GM23338 (cell line): Measurements from ENCODE around the gene SLC29A1. TPM values are rescaled to one million over a fixed set of nuclear protein-coding genes. Genes with fewer than 3 reads are reported as not detected.
"Not testable (repeated sequence)": the region's sequence is repeated elsewhere in the genome, so short reads cannot be mapped to it uniquely, and the experiment has no call there.

Source experiments
- ATAC-seq: fragments of 200-7000 bp; cut with Tn5 transposase; 3 replicates; pipeline ENCODE4 v1.9.1; 2020
- DNase-seq: peaks from one replicate; pipeline ENCODE4 v3.0.0-alpha.2; 2015; ENCODE audit warnings: low spot score
- H2AFZ ChIP-seq: fragments of 200-600 bp; sonication (generic); 2 replicates; pipeline ENCODE4 v1.8.0; 2016; ENCODE audit warnings: antibody characterized with exemption, mild to moderate bottlenecking, moderate library complexity
- H3F3A ChIP-seq: fragments of 200-600 bp; sonication (generic); replicated peaks from 2 replicates; pipeline ENCODE4 v1.8.0; 2017; ENCODE audit warnings: antibody characterized with exemption, mixed run types, low read depth
- H3K27ac ChIP-seq: fragments of 200-600 bp; sonication (generic); 2 replicates; pipeline ENCODE4 v1.6.1; 2016; ENCODE audit warnings: low read depth
- H3K27me3 ChIP-seq: fragments of 200-600 bp; sonication (generic); 2 replicates; pipeline ENCODE4 v1.8.0; 2016; ENCODE audit warnings: mild to moderate bottlenecking, mixed run types, moderate library complexity; ENCODE audit not compliant: insufficient read depth
- H3K36me3 ChIP-seq: fragments of 200-600 bp; sonication (generic); 2 replicates; pipeline ENCODE4 v1.8.0; 2016; ENCODE audit warnings: mild to moderate bottlenecking; ENCODE audit not compliant: insufficient read depth
- H3K4me1 ChIP-seq: fragments of 200-600 bp; sonication (generic); 2 replicates; pipeline ENCODE4 v1.8.0; 2016; ENCODE audit warnings: mild to moderate bottlenecking, moderate library complexity; ENCODE audit not compliant: insufficient read depth
- H3K4me2 ChIP-seq: fragments of 200-600 bp; sonication (generic); 2 replicates; pipeline ENCODE4 v1.7.1; 2017; ENCODE audit warnings: mixed run types
- H3K4me3 ChIP-seq: fragments of 200-600 bp; sonication (generic); 2 replicates; pipeline ENCODE4 v1.6.1; 2016; ENCODE audit warnings: mixed run types
- H3K79me2 ChIP-seq: fragments of 200-600 bp; sonication (generic); replicated peaks from 2 replicates; pipeline ENCODE4 v1.8.0; 2017; ENCODE audit warnings: mild to moderate bottlenecking; ENCODE audit not compliant: insufficient read depth
- H3K9me2 ChIP-seq: fragments of 200-600 bp; sonication (generic); 2 replicates; pipeline ENCODE4 v1.8.0; 2017; ENCODE audit not compliant: insufficient read depth
- H4K20me1 ChIP-seq: fragments of 200-600 bp; sonication (generic); replicated peaks from 2 replicates; pipeline ENCODE4 v1.8.0; 2017; ENCODE audit warnings: mild to moderate bottlenecking; ENCODE audit not compliant: insufficient read depth
- H3K27ac Mint-ChIP-seq: 2 replicates; pipeline ENCODE4 v1.8.0; 2020; ENCODE audit warnings: inconsistent platforms, mild to moderate bottlenecking, moderate library complexity, mixed read lengths
- H3K27me3 Mint-ChIP-seq: 3 replicates; pipeline ENCODE4 v1.8.0; 2022; ENCODE audit warnings: low read depth, mild to moderate bottlenecking, moderate library complexity, mixed read lengths, inconsistent platforms; ENCODE audit not compliant: insufficient read depth, poor library complexity
- H3K36me3 Mint-ChIP-seq: 3 replicates; pipeline ENCODE4 v1.8.0; 2021; ENCODE audit warnings: low read depth, mild to moderate bottlenecking, inconsistent platforms, moderate library complexity, mixed read lengths
- H3K4me1 Mint-ChIP-seq: 3 replicates; pipeline ENCODE4 v1.8.0; 2020; ENCODE audit warnings: mild to moderate bottlenecking, inconsistent platforms, mixed read lengths
- H3K4me3 Mint-ChIP-seq: 3 replicates; pipeline ENCODE4 v1.8.0; 2021; ENCODE audit warnings: moderate library complexity, mild to moderate bottlenecking, inconsistent platforms, mixed read lengths
- H3K9me3 Mint-ChIP-seq: 3 replicates; pipeline ENCODE4 v1.8.0; 2020; ENCODE audit warnings: moderate library complexity, mild to moderate bottlenecking, inconsistent platforms, mixed read lengths
- EZH2 ChIP-seq: fragments of 200-600 bp; sonication (generic); IDR thresholded peaks from one replicate; pipeline ENCODE4 v1.8.0; 2017; ENCODE audit warnings: antibody characterized with exemption, mild to moderate bottlenecking, low read depth; ENCODE audit not compliant: unreplicated experiment
- JUNB ChIP-seq: IDR thresholded peaks from one replicate; pipeline ENCODE4 v1.6.1; 2016; ENCODE audit warnings: antibody characterized with exemption; ENCODE audit not compliant: unreplicated experiment
- polyA plus RNA-seq: library from polyadenylated mRNA; unstranded; fragments of >200 nt; fragmentation: Nextera tagmentation; extraction: Ambion mirVana; gene quantifications from 2 replicates; pipeline ENCODE4 v1.2.1, GENCODE V29; 2016
- total RNA-seq: library from RNA; depleted of rRNA; stranded (reverse); fragments of >200 nt; shearing (Covaris generic); gene quantifications from 2 replicates; pipeline ENCODE4 v1.2.3, GENCODE V29; 2014
- TF ChIP-seq, protein P1 (sequence below): IDR thresholded peaks from 2 replicates; pipeline ENCODE4 v1.6.1; 2016; ENCODE audit warnings: antibody characterized with exemption
- TF ChIP-seq, protein P2 (sequence below): fragments of 250-450 bp; sonication (Bioruptor Pico); IDR thresholded peaks from 2 replicates; pipeline ENCODE4 v1.5.0; 2020; ENCODE audit warnings: mild to moderate bottlenecking, moderate library complexity
- TF ChIP-seq, protein P3 (sequence below): IDR thresholded peaks from one replicate; pipeline ENCODE4 v1.6.1; 2018; ENCODE audit warnings: antibody characterized with exemption; ENCODE audit not compliant: unreplicated experiment

The SLC29A1 gene
- total and polyA plus RNA-seq, 2 experiments from 2014 or later, result 73.1 to 169 TPM

DNA sequence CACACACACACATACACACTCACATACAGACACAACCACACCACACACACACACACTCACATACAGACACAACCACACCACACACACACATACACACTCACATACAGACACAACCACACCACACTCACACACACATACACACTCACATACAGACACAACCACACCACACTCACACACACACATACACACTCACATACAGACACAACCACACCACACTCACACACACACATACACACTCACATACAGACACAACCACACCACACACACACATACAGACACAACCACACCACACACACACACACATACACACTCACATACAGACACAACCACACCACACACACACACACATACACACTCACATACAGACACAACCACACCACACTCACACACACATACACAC is 41.6 kb upstream of the SLC29A1 start:
- H3K4me1 Mint-ChIP-seq, result peaks cover 31% of the 10 kb centered on the region
- H3K36me3 Mint-ChIP-seq, result not testable (repeated sequence)

DNA sequence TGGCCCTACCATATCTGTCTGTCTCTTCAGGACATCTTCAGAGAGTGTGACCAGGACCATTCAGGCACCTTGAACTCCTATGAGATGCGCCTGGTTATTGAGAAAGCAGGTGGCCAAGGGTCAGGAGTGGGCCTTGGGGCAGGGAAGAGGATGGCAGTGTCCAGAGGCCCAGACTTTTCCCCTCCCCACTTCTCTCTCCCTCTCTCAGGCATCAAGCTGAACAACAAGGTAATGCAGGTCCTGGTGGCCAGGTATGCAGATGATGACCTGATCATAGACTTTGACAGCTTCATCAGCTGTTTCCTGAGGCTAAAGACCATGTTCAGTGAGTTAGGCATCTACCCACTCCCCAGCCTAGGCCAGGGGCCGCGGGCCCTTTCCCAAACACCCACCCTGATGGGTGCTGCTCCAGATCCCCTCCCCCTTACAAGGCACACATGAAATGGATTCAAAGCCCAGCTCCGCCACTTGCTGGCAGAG is 40.4 kb upstream of the SLC29A1 start:
- no peak for TF ChIP-seq JUNB
- TF ChIP-seq, protein P1, sequence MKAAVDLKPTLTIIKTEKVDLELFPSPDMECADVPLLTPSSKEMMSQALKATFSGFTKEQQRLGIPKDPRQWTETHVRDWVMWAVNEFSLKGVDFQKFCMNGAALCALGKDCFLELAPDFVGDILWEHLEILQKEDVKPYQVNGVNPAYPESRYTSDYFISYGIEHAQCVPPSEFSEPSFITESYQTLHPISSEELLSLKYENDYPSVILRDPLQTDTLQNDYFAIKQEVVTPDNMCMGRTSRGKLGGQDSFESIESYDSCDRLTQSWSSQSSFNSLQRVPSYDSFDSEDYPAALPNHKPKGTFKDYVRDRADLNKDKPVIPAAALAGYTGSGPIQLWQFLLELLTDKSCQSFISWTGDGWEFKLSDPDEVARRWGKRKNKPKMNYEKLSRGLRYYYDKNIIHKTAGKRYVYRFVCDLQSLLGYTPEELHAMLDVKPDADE, result no peak
- TF ChIP-seq, protein P2, sequence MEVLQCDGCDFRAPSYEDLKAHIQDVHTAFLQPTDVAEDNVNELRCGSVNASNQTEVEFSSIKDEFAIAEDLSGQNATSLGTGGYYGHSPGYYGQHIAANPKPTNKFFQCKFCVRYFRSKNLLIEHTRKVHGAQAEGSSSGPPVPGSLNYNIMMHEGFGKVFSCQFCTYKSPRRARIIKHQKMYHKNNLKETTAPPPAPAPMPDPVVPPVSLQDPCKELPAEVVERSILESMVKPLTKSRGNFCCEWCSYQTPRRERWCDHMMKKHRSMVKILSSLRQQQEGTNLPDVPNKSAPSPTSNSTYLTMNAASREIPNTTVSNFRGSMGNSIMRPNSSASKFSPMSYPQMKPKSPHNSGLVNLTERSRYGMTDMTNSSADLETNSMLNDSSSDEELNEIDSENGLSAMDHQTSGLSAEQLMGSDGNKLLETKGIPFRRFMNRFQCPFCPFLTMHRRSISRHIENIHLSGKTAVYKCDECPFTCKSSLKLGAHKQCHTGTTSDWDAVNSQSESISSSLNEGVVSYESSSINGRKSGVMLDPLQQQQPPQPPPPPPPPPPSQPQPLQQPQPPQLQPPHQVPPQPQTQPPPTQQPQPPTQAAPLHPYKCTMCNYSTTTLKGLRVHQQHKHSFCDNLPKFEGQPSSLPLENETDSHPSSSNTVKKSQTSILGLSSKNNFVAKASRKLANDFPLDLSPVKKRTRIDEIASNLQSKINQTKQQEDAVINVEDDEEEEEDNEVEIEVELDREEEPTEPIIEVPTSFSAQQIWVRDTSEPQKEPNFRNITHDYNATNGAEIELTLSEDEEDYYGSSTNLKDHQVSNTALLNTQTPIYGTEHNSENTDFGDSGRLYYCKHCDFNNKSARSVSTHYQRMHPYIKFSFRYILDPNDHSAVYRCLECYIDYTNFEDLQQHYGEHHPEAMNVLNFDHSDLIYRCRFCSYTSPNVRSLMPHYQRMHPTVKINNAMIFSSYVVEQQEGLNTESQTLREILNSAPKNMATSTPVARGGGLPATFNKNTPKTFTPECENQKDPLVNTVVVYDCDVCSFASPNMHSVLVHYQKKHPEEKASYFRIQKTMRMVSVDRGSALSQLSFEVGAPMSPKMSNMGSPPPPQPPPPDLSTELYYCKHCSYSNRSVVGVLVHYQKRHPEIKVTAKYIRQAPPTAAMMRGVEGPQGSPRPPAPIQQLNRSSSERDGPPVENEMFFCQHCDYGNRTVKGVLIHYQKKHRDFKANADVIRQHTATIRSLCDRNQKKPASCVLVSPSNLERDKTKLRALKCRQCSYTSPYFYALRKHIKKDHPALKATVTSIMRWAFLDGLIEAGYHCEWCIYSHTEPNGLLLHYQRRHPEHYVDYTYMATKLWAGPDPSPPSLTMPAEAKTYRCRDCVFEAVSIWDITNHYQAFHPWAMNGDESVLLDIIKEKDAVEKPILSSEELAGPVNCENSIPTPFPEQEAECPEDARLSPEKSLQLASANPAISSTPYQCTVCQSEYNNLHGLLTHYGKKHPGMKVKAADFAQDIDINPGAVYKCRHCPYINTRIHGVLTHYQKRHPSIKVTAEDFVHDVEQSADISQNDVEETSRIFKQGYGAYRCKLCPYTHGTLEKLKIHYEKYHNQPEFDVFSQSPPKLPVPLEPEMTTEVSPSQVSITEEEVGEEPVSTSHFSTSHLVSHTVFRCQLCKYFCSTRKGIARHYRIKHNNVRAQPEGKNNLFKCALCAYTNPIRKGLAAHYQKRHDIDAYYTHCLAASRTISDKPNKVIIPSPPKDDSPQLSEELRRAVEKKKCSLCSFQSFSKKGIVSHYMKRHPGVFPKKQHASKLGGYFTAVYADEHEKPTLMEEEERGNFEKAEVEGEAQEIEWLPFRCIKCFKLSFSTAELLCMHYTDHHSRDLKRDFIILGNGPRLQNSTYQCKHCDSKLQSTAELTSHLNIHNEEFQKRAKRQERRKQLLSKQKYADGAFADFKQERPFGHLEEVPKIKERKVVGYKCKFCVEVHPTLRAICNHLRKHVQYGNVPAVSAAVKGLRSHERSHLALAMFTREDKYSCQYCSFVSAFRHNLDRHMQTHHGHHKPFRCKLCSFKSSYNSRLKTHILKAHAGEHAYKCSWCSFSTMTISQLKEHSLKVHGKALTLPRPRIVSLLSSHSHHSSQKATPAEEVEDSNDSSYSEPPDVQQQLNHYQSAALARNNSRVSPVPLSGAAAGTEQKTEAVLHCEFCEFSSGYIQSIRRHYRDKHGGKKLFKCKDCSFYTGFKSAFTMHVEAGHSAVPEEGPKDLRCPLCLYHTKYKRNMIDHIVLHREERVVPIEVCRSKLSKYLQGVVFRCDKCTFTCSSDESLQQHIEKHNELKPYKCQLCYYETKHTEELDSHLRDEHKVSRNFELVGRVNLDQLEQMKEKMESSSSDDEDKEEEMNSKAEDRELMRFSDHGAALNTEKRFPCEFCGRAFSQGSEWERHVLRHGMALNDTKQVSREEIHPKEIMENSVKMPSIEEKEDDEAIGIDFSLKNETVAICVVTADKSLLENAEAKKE (CRISPR knock-in tag), result no peak
- TF ChIP-seq, protein P3, sequence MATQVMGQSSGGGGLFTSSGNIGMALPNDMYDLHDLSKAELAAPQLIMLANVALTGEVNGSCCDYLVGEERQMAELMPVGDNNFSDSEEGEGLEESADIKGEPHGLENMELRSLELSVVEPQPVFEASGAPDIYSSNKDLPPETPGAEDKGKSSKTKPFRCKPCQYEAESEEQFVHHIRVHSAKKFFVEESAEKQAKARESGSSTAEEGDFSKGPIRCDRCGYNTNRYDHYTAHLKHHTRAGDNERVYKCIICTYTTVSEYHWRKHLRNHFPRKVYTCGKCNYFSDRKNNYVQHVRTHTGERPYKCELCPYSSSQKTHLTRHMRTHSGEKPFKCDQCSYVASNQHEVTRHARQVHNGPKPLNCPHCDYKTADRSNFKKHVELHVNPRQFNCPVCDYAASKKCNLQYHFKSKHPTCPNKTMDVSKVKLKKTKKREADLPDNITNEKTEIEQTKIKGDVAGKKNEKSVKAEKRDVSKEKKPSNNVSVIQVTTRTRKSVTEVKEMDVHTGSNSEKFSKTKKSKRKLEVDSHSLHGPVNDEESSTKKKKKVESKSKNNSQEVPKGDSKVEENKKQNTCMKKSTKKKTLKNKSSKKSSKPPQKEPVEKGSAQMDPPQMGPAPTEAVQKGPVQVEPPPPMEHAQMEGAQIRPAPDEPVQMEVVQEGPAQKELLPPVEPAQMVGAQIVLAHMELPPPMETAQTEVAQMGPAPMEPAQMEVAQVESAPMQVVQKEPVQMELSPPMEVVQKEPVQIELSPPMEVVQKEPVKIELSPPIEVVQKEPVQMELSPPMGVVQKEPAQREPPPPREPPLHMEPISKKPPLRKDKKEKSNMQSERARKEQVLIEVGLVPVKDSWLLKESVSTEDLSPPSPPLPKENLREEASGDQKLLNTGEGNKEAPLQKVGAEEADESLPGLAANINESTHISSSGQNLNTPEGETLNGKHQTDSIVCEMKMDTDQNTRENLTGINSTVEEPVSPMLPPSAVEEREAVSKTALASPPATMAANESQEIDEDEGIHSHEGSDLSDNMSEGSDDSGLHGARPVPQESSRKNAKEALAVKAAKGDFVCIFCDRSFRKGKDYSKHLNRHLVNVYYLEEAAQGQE, result no peak
- no peak for TF ChIP-seq EZH2
- no peaks in the 10 kb centered on the region for H3K79me2 ChIP-seq
- H2AFZ ChIP-seq, result no peak overlapping the region
- H4K20me1 ChIP-seq, result no peaks in the 10 kb centered on the region
- DNase-seq, result no peak
- Mint-ChIP-seq H3K4me1 (peaks cover 28% of the 10 kb centered on the region), H3K36me3 (no peaks in the 10 kb centered on the region), H3K4me3 (no peak overlapping the region), H3K27me3 (peaks cover 18% of the 10 kb centered on the region), H3K27ac (no peak overlapping the region), H3K9me3 (no peaks in the 10 kb centered on the region)
- ATAC-seq, result no peak
- H3K27ac ChIP-seq, result no peak overlapping the region
- no peaks in the 10 kb centered on the region for H3K9me2 ChIP-seq
- no peaks in the 10 kb centered on the region for H3K36me3 ChIP-seq
- 0 out of 2 replicates have a peak, but pooled peaks cover 2% of the 10 kb centered on the region for H3F3A ChIP-seq
- no peak overlapping the region for H3K4me3 ChIP-seq
- no peak overlapping the region for H3K4me2 ChIP-seq
- H3K27me3 ChIP-seq, result no peaks in the 10 kb centered on the region
- H3K4me1 ChIP-seq, result peaks cover 12% of the 10 kb centered on the region

More for the DNA sequence above, 41.6 kb upstream of the SLC29A1 start:
- H3K9me2 ChIP-seq, H3F3A ChIP-seq, DNase-seq, ATAC-seq, H3K4me3 ChIP-seq, H2AFZ ChIP-seq, H3K36me3 ChIP-seq, H3K27ac ChIP-seq, H3K4me3 Mint-ChIP-seq, H3K27me3 ChIP-seq, H3K9me3 Mint-ChIP-seq, H3K4me2 ChIP-seq, H4K20me1 ChIP-seq, H3K79me2 ChIP-seq, H3K27ac Mint-ChIP-seq: not testable (repeated sequence)
- peaks cover 21% of the 10 kb centered on the region for H3K27me3 Mint-ChIP-seq
- H3K4me1 ChIP-seq, result peaks cover 12% of the 10 kb centered on the region
